SHP77 (cell line): ENCODE results near the gene OLIG1.

Experiments used
- DNase-seq, 2 experiments: peaks; one replicate each; lab custom pipeline; 2025; lab: John Stamatoyannopoulos, UW

OLIG1 gene

GRCh38 chr21:33069994-33070743, at the start of gene OLIG1:
TSS of gene OLIG1 (plus strand) at chr21:33070141. CDS start at chr21:33070247, 106 bp downstream.
- DNase-seq, result no peak

DNA sequence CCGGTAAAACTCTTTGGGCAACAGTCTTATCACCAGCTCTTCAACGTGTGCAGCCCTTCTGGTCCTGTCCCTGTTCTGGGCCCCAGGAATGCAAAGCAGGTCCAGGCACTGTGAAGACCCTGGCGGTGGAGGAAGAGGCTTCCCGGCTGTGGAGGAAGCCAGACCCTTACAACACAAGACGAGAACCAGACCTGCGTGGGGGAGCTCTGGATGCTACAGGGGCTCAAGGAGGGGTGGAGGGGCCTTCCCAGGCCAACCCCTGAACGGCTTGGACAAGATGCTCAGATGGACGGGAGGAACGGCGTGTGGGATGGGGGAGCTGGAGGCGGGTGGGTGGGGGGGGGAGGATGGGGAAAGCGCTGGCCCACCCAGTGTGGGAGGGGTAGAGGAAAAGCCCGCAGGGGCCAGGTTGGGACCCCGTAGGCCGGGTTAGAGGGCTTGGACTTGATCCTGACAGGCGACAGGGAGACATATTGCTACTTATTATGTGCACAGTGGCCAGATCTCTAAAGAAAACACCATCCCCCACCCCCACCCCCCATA, 49.3 kb upstream of the OLIG1 start:
- DNase-seq, result no peak

DNA sequence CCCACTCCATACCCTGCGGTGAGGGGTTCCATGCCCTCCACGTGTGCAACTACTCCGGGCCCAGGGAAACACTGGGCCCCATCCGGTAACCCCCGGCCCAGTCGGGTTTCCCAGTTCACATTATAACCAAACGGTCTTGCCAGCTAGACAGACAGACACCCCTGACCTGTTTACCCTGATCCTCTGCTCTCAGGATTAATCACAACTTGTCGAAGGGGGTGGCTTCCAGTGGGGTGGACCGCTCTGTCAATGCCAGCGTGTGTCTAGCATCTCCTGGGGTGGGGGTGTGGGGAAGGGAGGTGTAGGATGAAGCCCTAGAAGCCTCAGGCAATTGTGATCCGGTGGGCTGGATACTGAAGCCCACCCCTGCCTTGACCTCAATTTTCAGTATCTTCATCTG, 48.8 kb upstream of the OLIG1 start:
- no peak for DNase-seq

DNA sequence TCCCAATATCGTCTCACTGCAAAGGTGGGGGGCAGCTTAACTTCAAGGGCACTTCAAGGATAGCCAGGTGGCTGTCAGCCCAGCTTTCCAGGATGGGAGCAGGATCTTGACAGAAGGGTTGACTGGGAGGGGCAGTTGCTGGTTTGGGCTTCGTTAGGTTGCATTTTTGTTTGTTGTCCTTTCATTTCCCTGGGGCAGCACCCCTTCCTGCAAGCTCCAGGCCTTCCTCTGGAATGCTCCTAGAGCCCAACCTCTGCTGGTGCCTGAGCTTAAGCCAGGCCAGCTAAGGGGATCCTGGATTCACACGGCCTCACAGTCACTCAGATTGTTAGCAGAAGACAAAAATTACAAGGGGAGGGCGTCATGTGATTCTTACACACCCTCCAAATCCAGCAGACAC, 48.3 kb upstream of the OLIG1 start:
- DNase-seq, result no peak

DNA sequence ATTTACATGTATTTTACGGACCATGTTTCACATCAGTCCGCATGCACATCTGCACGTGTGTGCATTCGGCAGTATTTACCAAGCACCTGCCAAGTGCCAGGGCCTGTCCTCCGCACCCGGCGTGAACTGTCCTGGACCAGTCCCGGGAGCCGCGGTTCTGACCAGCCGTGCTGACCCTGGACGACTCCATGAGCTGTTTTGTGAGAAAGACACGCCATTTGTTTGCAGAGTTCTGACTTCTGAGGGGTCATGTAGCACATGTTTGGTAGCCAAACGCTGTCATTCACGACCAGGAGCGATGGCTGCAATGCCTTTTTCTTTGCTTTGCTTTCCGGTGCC, 47.5 kb upstream of the OLIG1 start:
- DNase-seq, result no peak

DNA sequence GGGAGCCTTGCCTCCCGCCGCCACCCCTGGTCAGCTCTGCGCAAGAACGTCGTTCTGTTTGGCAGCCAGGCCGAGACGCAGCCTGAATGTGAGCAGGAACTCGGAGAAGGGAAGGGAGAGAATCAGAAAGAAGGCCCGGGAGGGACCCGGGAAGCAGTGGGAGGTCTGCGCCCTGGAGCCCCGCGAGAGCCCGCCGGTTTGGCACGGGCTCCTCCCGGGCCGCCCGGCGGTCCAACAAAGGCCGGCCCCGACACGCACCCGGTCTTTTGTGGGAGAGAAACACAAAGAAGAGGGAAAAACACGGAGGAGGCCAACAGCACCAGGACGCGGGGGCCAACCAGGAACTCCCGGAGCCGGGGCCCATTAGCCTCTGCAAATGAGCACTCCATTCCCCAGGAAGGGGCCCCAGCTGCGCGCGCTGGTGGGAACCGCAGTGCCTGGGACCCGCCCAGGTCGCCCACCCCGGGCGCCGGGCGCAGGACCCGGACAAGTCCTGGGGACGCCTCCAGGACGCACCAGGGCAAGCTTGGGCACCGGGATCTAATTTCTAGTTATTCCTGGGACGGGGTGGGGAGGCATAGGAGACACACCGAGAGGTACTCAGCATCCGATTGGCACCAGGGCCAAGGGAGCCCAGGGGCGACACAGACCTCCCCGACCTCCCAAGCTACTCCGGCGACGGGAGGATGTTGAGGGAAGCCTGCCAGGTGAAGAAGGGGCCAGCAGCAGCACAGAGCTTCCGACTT, 46.9 kb upstream of the OLIG1 start:
- no peak for DNase-seq

DNA sequence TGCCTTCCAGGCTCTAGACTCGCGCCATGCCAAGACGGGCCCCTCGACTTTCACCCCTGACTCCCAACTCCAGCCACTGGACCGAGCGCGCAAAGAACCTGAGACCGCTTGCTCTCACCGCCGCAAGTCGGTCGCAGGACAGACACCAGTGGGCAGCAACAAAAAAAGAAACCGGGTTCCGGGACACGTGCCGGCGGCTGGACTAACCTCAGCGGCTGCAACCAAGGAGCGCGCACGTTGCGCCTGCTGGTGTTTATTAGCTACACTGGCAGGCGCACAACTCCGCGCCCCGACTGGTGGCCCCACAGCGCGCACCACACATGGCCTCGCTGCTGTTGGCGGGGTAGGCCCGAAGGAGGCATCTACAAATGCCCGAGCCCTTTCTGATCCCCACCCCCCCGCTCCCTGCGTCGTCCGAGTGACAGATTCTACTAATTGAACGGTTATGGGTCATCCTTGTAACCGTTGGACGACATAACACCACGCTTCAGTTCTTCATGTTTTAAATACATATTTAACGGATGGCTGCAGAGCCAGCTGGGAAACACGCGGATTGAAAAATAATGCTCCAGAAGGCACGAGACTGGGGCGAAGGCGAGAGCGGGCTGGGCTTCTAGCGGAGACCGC, 46.3 kb upstream of the OLIG1 start:
- DNase-seq, result no peak

DNA sequence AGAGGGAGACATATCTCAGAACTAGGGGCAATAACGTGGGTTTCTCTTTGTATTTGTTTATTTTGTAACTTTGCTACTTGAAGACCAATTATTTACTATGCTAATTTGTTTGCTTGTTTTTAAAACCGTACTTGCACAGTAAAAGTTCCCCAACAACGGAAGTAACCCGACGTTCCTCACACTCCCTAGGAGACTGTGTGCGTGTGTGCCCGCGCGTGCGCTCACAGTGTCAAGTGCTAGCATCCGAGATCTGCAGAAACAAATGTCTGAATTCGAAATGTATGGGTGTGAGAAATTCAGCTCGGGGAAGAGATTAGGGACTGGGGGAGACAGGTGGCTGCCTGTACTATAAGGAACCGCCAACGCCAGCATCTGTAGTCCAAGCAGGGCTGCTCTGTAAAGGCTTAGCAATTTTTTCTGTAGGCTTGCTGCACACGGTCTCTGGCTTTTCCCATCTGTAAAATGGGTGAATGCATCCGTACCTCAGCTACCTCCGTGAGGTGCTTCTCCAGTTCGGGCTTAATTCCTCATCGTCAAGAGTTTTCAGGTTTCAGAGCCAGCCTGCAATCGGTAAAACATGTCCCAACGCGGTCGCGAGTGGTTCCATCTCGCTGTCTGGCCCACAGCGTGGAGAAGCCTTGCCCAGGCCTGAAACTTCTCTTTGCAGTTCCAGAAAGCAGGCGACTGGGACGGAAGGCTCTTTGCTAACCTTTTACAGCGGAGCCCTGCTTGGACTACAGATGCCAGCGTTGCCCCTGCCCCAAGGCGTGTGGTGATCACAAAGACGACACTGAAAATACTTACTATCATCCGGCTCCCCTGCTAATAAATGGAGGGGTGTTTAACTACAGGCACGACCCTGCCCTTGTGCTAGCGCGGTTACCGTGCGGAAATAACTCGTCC, 45.5 kb upstream of the OLIG1 start:
- DNase-seq, result no peak

- DNase-seq, result no peak
Observed at GRCh38 chr21:33025106-33025488, 44.8 kb upstream of the OLIG1 start.

GRCh38 chr21:33025489-33026442, 44.2 kb upstream of the OLIG1 start, which contains the start of gene OLIG2:
TSS of gene OLIG2 (plus strand) at chr21:33025935. CDS start at chr21:33026863, 928 bp downstream.
- DNase-seq, result no peak

DNA sequence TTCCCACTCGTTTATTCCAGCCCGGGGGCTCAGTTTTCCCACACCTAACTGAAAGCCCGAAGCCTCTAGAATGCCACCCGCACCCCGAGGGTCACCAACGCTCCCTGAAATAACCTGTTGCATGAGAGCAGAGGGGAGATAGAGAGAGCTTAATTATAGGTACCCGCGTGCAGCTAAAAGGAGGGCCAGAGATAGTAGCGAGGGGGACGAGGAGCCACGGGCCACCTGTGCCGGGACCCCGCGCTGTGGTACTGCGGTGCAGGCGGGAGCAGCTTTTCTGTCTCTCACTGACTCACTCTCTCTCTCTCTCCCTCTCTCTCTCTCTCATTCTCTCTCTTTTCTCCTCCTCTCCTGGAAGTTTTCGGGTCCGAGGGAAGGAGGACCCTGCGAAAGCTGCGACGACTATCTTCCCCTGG, 43.5 kb upstream of the OLIG1 start:
- DNase-seq, result no peak

DNA sequence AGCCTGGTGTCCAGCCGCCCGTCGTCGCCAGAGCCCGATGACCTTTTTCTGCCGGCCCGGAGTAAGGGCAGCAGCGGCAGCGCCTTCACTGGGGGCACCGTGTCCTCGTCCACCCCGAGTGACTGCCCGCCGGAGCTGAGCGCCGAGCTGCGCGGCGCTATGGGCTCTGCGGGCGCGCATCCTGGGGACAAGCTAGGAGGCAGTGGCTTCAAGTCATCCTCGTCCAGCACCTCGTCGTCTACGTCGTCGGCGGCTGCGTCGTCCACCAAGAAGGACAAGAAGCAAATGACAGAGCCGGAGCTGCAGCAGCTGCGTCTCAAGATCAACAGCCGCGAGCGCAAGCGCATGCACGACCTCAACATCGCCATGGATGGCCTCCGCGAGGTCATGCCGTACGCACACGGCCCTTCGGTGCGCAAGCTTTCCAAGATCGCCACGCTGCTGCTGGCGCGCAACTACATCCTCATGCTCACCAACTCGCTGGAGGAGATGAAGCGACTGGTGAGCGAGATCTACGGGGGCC, 43.0 kb upstream of the OLIG1 start:
- no peak for DNase-seq

DNA sequence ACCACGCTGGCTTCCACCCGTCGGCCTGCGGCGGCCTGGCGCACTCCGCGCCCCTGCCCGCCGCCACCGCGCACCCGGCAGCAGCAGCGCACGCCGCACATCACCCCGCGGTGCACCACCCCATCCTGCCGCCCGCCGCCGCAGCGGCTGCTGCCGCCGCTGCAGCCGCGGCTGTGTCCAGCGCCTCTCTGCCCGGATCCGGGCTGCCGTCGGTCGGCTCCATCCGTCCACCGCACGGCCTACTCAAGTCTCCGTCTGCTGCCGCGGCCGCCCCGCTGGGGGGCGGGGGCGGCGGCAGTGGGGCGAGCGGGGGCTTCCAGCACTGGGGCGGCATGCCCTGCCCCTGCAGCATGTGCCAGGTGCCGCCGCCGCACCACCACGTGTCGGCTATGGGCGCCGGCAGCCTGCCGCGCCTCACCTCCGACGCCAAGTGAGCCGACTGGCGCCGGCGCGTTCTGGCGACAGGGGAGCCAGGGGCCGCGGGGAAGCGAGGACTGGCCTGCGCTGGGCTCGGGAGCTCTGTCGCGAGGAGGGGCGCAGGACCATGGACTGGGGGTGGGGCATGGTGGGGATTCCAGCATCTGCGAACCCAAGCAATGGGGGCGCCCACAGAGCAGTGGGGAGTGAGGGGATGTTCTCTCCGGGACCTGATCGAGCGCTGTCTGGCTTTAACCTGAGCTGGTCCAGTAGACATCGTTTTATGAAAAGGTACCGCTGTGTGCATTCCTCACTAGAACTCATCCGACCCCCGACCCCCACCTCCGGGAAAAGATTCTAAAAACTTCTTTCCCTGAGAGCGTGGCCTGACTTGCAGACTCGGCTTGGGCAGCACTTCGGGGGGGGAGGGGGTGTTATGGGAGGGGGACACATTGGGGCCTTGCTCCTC, 42.3 kb upstream of the OLIG1 start:
- no peak for DNase-seq

- no peak for DNase-seq
Observed at GRCh38 chr21:33028287-33028670, 41.7 kb upstream of the OLIG1 start.

GRCh38 chr21:33028773-33029384, 41.1 kb upstream of the OLIG1 start:
- no peak for DNase-seq

- no peak for DNase-seq
Observed at GRCh38 chr21:33029385-33029921, 40.5 kb upstream of the OLIG1 start.

DNA sequence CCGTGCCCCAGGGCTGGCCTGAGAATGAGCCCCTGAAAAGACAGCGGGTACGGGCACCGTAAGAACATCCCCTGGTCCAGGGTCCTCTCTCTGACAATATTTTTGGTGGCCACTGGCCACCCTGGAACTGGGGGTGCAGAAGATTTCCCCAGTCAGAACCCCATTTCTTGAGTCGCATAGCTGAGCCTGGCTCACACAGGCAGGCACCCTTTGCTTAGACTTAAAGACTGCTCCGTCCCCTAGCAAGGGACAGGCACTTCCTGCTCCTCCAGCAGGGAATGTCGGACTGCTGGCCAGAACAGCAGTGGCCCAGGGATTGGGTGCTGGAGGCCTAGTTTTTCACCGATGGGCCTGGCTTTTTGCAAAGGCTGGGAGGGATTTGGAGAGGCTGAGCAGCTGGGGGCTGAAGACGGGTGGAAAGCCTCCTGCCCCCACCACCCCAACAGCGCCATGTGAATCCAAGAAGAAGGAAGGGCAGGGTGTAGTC, 39.9 kb upstream of the OLIG1 start:
- no peak for DNase-seq

DNA sequence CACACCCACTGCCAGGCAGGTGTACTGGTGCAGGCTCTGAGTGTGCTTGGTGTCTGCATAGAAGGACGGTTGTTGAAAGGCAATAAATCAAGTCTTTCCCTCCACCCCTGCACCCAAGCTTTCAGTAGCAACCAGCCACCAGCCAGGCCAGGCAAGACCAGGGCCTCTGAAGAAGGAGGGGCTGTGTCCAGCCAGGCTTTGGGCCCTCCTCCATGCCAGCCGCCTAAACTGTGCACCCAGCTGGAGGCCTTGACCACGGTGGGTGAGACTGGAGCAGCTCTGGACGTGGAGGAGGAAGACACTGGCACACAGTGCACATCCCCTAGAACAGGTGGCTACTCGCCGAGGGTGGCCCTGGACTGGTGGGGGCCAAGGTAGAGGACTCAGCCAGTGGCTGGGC, 39.3 kb upstream of the OLIG1 start:
- no peak for DNase-seq
